GM10248 (cell line): ENCODE data around the gene DSTN.

Experiments
- CTCF ChIA-PET: fragments of 300-600 bp; sonication (Branson Sonifier 250); formaldehyde crosslinking; extraction: SDS; loops from one replicate; lab custom pipeline; 2021; ENCODE audit warnings: antibody characterized with exemption; lab: Yijun Ruan, JAX
- POLR2A ChIA-PET: fragments of 350-650 bp; sonication (Branson Sonifier 250); formaldehyde crosslinking; extraction: SDS; loops from one replicate; lab custom pipeline; 2020; ENCODE audit warnings: antibody characterized with exemption; lab: Yijun Ruan, JAX
- DNase-seq: peaks from one replicate; pipeline ENCODE4 v3.0.0; 2012; ENCODE audit errors: extremely low spot score
- TF ChIP-seq, protein P1 (sequence below): IDR thresholded peaks from 2 replicates; pipeline ENCODE4 v1.5.1; 2012; ENCODE audit warnings: mild to moderate bottlenecking, low read depth; ENCODE audit errors: extremely low read depth, missing control alignments, control extremely low read depth

Gene DSTN

DNA sequence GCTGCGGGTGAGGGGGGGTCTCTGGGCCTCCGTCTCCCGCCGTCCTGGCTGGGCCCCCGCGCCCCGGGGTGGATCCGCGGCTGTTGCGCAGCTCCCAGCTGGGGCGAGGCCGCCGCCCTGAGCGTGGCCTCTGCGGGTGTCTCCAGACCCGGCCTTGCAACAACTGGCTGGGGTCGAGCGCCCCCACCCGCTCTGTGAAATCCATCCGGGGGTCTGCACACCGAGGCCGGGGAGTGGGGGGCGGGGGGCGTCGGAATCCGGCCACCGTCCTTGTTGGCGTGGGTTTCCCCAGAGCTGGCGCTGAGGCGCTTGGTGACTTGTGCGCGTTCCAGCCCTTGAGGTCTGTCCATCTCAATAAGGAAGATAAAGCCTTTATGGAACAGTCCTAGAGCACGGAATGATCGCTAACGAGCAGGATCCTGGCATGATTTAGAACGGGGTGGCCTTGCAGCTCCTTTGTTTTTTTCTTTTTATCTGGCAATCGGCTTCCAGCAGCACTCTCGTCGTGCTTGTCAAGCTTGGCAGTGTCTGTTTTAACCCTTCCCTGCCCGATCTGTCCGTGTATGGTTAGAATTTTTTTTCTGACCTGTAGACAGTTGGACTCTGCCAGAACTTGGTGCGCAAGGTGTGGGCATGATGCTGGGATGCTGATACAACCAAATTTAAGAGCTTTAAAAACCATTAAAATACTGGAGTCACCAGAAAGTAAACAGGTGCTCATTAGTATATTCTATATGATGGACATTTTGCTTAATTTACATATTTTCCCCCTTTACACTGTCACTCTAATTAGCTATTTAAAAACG lies 675 bp downstream of the DSTN start:
- TF ChIP-seq, protein P1, sequence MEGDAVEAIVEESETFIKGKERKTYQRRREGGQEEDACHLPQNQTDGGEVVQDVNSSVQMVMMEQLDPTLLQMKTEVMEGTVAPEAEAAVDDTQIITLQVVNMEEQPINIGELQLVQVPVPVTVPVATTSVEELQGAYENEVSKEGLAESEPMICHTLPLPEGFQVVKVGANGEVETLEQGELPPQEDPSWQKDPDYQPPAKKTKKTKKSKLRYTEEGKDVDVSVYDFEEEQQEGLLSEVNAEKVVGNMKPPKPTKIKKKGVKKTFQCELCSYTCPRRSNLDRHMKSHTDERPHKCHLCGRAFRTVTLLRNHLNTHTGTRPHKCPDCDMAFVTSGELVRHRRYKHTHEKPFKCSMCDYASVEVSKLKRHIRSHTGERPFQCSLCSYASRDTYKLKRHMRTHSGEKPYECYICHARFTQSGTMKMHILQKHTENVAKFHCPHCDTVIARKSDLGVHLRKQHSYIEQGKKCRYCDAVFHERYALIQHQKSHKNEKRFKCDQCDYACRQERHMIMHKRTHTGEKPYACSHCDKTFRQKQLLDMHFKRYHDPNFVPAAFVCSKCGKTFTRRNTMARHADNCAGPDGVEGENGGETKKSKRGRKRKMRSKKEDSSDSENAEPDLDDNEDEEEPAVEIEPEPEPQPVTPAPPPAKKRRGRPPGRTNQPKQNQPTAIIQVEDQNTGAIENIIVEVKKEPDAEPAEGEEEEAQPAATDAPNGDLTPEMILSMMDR = peak; percentile 13
- CTCF ChIA-PET = interaction anchor here (0.9 to 2.5 kb wide), 18 partner anchors 9 to 428 kb away, joined by 3 to 14 read pairs (median 4); partner anchors contain the start of gene RRBP1
- peak; percentile 51 for DNase-seq
- POLR2A ChIA-PET = interaction anchor here (0.5 to 0.7 kb wide), 3 partner anchors 373 to 1336 kb away, joined by 3 to 4 read pairs (median 3); no protein-coding TSS in a partner anchor

DNA sequence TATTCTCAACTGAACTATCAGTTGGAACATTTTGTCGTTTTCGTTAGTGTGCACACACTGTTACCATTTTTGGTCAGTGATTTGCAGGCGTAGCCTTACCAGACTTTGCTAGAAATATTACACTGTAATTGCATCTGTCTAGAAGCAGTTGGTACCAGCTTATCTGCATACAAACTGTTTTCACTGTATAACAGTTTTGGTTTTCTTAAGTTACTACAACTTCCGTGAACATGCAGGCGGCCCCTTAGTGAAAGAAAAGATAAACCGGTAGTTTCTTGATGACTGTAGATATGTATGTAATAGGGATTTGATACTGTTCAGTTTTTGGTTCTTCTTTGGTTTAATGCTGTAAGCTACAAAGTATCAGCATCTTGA lies 1.3 kb downstream of the DSTN start:
- POLR2A ChIA-PET = interaction anchor here (0.7 kb wide), 1 partner anchor 372 kb away, joined by 3 read pairs; no protein-coding TSS in a partner anchor
- CTCF ChIA-PET = interaction anchor here (0.8 to 2.5 kb wide), 10 partner anchors 8 to 425 kb away, joined by 3 to 14 read pairs (median 4); partner anchors contain the start of gene RRBP1
- TF ChIP-seq, protein P1 = no peak
- peak; percentile 55 for DNase-seq

DNA sequence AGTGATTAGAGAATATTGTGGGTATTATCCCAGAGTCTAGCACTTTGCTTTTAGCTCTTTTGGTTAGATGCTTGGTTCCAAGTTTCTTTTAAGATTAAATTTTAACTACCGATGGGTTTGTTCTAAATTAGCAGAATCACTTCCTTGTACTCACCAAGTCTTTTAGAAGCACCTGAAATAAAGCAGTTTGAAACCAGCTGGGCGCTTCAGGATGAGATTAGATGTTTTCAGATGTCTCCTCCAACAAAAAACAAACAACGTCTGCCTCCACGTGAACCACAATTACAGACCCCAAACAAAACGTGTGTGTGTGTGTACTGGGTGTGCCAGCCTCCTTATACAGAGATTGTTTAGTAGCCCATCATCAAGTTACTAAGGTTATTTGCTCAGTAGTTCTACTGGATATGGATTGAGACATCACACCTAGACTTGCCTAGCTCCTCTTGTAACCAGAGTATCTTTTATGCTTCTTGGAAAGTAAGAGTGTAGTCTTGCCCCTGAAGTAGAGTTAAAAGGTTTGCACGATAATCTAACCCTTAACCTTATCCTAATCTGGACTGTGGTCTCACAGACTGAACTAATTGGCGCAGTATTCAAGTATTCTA lies 2.3 kb downstream of the DSTN start:
- ChIA-PET CTCF (interaction anchor here (1.0 to 2.1 kb wide), 4 partner anchors 11 to 366 kb away, joined by 3 to 6 read pairs (median 5); no protein-coding TSS in a partner anchor), POLR2A (no interaction called here)
- no peak for DNase-seq
- TF ChIP-seq, protein P1 = no peak

DNA sequence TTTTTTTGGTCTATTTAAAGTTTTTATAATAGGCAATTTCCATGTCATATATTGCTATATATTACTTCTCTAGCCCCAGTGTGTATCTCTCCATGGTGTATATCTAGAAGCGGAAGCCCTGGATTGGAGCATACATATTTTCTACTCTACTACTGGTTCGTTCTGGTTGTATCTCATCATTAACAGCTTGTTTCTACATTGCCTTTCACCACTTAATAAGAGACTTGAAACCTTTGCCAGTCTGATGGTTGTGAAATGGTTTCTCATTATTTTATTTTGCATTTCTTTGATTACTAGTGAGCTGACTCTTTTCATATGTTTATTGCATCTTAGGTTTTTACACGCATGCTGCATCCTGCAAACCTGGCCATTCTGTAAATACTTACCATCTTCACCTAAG lies 3.6 kb downstream of the DSTN start:
- DNase-seq = no peak
- CTCF ChIA-PET = interaction anchor here (0.9 to 2.3 kb wide), 6 partner anchors 9 to 77 kb away, joined by 3 to 6 read pairs (median 5); no protein-coding TSS in a partner anchor
- POLR2A ChIA-PET = no interaction called here
- TF ChIP-seq, protein P1 = no peak

DNA sequence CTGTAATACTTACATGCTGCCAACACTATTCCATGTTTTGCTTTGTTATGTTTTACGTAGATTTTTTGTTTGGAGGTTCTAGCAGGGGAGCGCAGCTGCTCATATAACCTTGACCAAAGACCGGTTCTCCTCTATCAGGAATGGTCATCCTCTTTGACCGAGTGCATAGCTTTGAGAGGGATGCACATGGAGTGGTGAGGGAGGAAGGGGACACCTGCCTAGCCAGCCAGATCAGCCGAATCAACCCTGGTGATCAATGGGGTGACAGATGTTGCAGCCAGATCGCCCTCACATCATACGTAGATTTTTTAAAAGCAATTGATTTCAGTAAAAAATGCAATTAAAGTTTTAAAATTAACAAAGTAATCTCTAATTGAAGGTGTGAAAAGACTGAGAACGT lies 6.3 kb downstream of the DSTN start:
- DNase-seq = no peak
- CTCF ChIA-PET = no interaction called here
- POLR2A ChIA-PET = no interaction called here
- TF ChIP-seq, protein P1 = no peak

DNA sequence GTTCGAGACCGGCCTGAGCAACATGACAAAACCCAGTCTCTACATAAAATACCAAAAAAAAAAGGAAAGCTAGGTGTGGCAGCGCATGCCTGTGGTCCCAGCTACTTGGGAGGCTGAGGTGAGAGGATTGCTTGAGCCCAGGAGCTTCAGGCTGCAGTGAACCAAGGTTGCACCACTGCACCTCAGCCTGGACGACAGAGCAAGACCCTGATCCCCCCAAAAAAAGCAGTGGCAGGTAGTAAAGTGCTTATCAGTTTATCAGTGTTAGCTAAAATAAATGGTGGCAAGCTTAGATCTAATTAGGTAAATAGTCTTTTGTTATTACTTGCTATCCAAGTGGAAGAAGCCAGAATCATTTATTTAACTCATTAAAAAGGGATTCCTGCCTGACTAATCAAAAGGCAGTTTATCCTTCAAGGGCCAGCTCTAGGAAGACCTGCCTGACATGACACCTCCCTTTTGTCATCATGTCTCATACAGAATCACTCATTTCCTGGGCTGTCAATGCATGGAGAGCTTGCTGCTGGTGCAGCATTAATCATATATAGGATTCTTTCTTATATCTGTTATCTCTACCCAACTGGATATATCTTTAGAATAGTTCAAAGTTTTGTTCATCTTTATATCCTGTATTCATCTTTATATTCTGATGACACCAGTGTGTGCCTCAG lies 9.6 kb downstream of the DSTN start:
- CTCF ChIA-PET = interaction anchor here (0.9 to 4.3 kb wide), 3 partner anchors 8 to 11 kb away, joined by 3 to 14 read pairs (median 3); partner anchors contain the start of gene DSTN
- TF ChIP-seq, protein P1 = no peak
- no peak for DNase-seq
- POLR2A ChIA-PET = no interaction called here
